Measurements from ENCODE around the gene EDEM1. TPM values are rescaled to one million over a fixed set of nuclear protein-coding genes. Genes with fewer than 3 reads are reported as not detected.

Gene EDEM1
- polyA plus RNA-seq, 1 of the 3 experiments (the other 2 are of a cell fraction) = 25.2 TPM

GRCh38 chr3:5220193-5220592 is 32.7 kb downstream of the EDEM1 start (continued):
- TF ChIP-seq ZBTB33 (IDR thresholded peaks at IDR 0.05; ENCODE audit: borderline replicate concordance, low read depth) = no peak
- no peak for TF ChIP-seq TCF12 (IDR thresholded peaks at IDR 0.05)
- TF ChIP-seq REST (IDR thresholded peaks at IDR 0.05; ENCODE audit: low read depth, low read length) = no peak
- no peak for TF ChIP-seq USF2 (IDR thresholded peaks at IDR 0.05; ENCODE audit: borderline replicate concordance, low read depth, low read length)
- TF ChIP-seq MXI1 (IDR thresholded peaks at IDR 0.05; ENCODE audit: low read depth, low read length) = no peak
- no peak for TF ChIP-seq NRF1 (IDR thresholded peaks at IDR 0.05; ENCODE audit: low read depth, low read length)
- TF ChIP-seq RCOR1 (IDR thresholded peaks at IDR 0.05; ENCODE audit: low read length) = no peak
- TF ChIP-seq, protein P1, sequence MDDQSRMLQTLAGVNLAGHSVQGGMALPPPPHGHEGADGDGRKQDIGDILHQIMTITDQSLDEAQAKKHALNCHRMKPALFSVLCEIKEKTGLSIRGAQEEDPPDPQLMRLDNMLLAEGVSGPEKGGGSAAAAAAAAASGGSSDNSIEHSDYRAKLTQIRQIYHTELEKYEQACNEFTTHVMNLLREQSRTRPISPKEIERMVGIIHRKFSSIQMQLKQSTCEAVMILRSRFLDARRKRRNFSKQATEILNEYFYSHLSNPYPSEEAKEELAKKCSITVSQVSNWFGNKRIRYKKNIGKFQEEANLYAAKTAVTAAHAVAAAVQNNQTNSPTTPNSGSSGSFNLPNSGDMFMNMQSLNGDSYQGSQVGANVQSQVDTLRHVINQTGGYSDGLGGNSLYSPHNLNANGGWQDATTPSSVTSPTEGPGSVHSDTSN (IDR thresholded peaks at IDR 0.05) = no peak
- no peak for TF ChIP-seq MEF2A (IDR thresholded peaks at IDR 0.05; ENCODE audit: borderline replicate concordance, low read depth)

DNA sequence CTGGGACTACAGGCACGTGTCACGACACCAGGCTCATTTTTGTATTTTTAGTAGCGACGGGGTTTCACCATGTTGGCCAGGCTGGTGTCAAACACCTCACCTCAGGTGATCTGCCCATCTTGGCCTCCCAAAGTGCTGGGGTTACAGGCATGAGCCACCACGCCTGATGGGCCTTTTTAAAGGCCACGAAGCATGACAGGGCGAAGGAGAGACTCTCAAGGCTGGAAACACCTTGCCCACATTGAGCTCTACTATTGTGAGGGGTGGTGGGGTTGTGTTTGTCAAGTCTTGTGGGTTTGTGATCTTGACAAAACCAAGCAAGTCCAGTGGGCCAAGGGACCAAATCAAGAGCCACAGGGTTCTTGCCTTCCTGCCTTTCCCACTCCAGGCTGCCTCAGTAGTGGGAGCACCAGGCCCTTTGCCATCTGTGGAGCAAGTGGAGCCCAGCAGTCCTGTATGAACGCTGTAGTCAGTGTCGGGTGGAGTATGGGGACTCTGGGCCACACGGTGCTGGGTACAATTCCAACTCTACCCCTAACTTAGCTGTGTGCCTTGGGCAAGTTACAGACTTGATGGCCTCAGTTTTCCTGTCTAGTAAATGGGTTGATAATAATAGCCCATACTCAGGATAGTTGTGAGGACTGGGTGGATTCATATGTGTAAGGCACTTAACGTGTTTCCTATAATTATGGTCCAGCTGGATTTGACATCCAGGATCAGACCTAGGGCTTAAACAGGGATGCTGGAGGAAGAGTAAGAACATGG is 33.3 kb downstream of the EDEM1 start:
- POLR2A ChIA-PET = no interaction called here
- no peaks in the 10 kb centered on the region for H3F3A ChIP-seq (replicated peaks; ENCODE audit: insufficient read depth)
- TF ChIP-seq MEF2A (IDR thresholded peaks at IDR 0.05; ENCODE audit: borderline replicate concordance, low read depth) = no peak
- TF ChIP-seq TEAD4 (IDR thresholded peaks at IDR 0.05; ENCODE audit: borderline replicate concordance, insufficient read depth) = no peak
- TF ChIP-seq, protein P2, sequence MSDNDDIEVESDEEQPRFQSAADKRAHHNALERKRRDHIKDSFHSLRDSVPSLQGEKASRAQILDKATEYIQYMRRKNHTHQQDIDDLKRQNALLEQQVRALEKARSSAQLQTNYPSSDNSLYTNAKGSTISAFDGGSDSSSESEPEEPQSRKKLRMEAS (IDR thresholded peaks at IDR 0.05; ENCODE audit: low read depth) = no peak
- TF ChIP-seq NRF1 (IDR thresholded peaks at IDR 0.05; ENCODE audit: low read depth, low read length) = no peak
- no peak for TF ChIP-seq JUND (IDR thresholded peaks at IDR 0.05)
- TF ChIP-seq RAD21 (IDR thresholded peaks at IDR 0.05; ENCODE audit: low read length) = no peak
- no peak for TF ChIP-seq CTCF (IDR thresholded peaks at IDR 0.05)
- TF ChIP-seq ZBTB33 (IDR thresholded peaks at IDR 0.05; ENCODE audit: borderline replicate concordance, low read depth) = no peak
- no peak for TF ChIP-seq SIN3A (IDR thresholded peaks at IDR 0.05; ENCODE audit: borderline replicate concordance, low read depth, low read length)
- no peak for TF ChIP-seq TAF1 (IDR thresholded peaks at IDR 0.05; ENCODE audit: borderline replicate concordance, low read depth, low read length)
- TF ChIP-seq CHD2 (IDR thresholded peaks at IDR 0.05; ENCODE audit: low read length, partially characterized antibody) = no peak

More for the DNA sequence above, 33.3 kb downstream of the EDEM1 start:
- Histone ChIP-seq H3K9me3 (no peaks in the 10 kb centered on the region), H2AFZ (ENCODE audit: low read depth) (no peak overlapping the region), H3K36me3 (replicated peaks in 1 of 2; ENCODE audit: control insufficient read depth in 1 of 2, insufficient read depth in 2 of 2, low read length in 1 of 2) (peaks cover 10 to 40% of the 10 kb centered on the region in 2 experiments), H3K79me2 (ENCODE audit: insufficient read depth) (no peaks in the 10 kb centered on the region), H3K27ac (ENCODE audit: low read depth in 2 of 2, low read length in 1 of 2) (no peak overlapping the region), H3K4me1 (ENCODE audit: control insufficient read depth in 1 of 2, insufficient read depth in 2 of 2, low read depth in 1 of 2, low read length in 1 of 2) (no peaks in the 10 kb centered on the region; a peak in 1 of 4 replicates), H3K4me3 (ENCODE audit: low read depth in 2 of 2, low read length in 1 of 2) (no peak overlapping the region), H3K4me2 (no peak overlapping the region), H3K9ac (no peak overlapping the region), H3K27me3 (ENCODE audit: insufficient read depth) (no peaks in the 10 kb centered on the region), H4K20me1 (ENCODE audit: insufficient read depth) (no peaks in the 10 kb centered on the region), H3K9me2 (no peaks in the 10 kb centered on the region)
- 98% methylated on average over 10 of the region's 11 CpGs for WGBS (ENCODE audit: low lambda C conversion rate)
- CTCF ChIA-PET = interaction anchor here (1.2 kb wide), 1 partner anchor 84 kb away, joined by 3 read pairs; no protein-coding TSS in a partner anchor
- DNase-seq = no peak

Measured in SK-N-SH (cell line).